Esophagus muscularis mucosa (tissue), 4 donors: ENCODE measurements around the gene ID2. TPM values are rescaled to one million over a fixed set of nuclear protein-coding genes. Genes with fewer than 3 reads are reported as not detected.

Source experiments
- DNase-seq: peaks from one replicate; pipeline ENCODE4 v3.0.0-alpha.2; 2017; ENCODE audit errors: extremely low spot score
- H3K27ac ChIP-seq, 4 donors: fragments of 200-600 bp; sonication (generic); replicated peaks in 1 of 4; 1 replicate in 3 of 4; 2 replicates in 1 of 4; pipeline ENCODE4 v1.5.1; 2016 to 2019; ENCODE audit warnings: mild to moderate bottlenecking in 1 of 4
- H3K27me3 ChIP-seq, 4 donors: fragments of 200-600 bp; sonication (generic); one replicate each; pipeline versions ENCODE4 v1.5.1 to v1.6.0; 2016 to 2019
- H3K36me3 ChIP-seq, 4 donors: fragments of 200-600 bp; sonication (generic); one replicate each; pipeline ENCODE4 v1.5.1; 2016 to 2019
- H3K4me1 ChIP-seq, 4 donors: fragments of 200-600 bp; sonication (generic); one replicate each; pipeline ENCODE4 v1.5.1; 2016 to 2019
- H3K4me3 ChIP-seq, 4 donors: fragments of 200-600 bp; sonication (generic); 1 replicate in 2 of 4; 2 replicates in 2 of 4; pipeline ENCODE4 v1.5.1; 2016 to 2019; ENCODE audit warnings: mild to moderate bottlenecking in 4 of 4, moderate library complexity in 1 of 4
- H3K9me3 ChIP-seq, 4 donors: fragments of 200-600 bp; sonication (generic); 1 replicate in 3 of 4; 2 replicates in 1 of 4; pipeline ENCODE4 v1.5.1; 2016 to 2019
- EP300 ChIP-seq: sonication (generic); formaldehyde crosslinking; IDR thresholded peaks from one replicate; pipeline ENCODE4 v1.6.1; 2017; ENCODE audit warnings: antibody characterized with exemption
- POLR2A ChIP-seq: fragments of 450-650 bp; IDR thresholded peaks from one replicate; pipeline ENCODE4 v1.6.1; 2017; ENCODE audit warnings: antibody characterized with exemption, moderate library complexity, mild to moderate bottlenecking, low read depth
- POLR2AphosphoS5 ChIP-seq, 2 donors: sonication (generic); formaldehyde crosslinking; IDR thresholded peaks; one replicate each; pipeline ENCODE4 v1.6.1; 2017; ENCODE audit warnings: antibody characterized with exemption in 2 of 2
- WGBS: methylation state at CpG from one replicate; pipeline ENCODE4 v1.1.5; 2018; 5-methylcytosine and 5-hydroxymethylcytosine counted together
- intact Hi-C: fragments of 100-400 bp; cut with DNase I; formaldehyde crosslinking; loops from one replicate; pipeline ENCODE4 v1.15.1; 2023
- total RNA-seq, 4 donors: library from RNA; depleted of rRNA; stranded (reverse); fragments of >200 nt; gene quantifications; one replicate each; pipeline versions ENCODE4 v1.1.0 to v1.2.1, GENCODE V29; 2016
- TF ChIP-seq, protein P1 (sequence below), 3 experiments: fragments of 200-600 bp in 2 of 3; fragments of 450-650 bp in 1 of 3; sonication (generic) in 2 of 3; IDR thresholded peaks; one replicate each; pipeline ENCODE4 v1.5.1; 2017 to 2019; ENCODE audit warnings: antibody characterized with exemption in 3 of 3, mild to moderate bottlenecking in 2 of 3, moderate library complexity in 1 of 3

ID2 gene
- total RNA-seq, 4 donors from 2014 or later, result 149 to 254 (median 187) TPM

GRCh38 chr2:8650256-8650655 is 31.6 kb upstream of the ID2 start:
- H3K9me3 ChIP-seq, result no peaks in the 10 kb centered on the region
- 96% methylated on average over 4 of the region's 4 CpGs for WGBS
- no peak for DNase-seq

GRCh38 chr2:8652774-8653426 is 29.0 kb upstream of the ID2 start:
- intact Hi-C loops, result no loop called here
- DNase-seq, result no peak
- no peaks in the 10 kb centered on the region for H3K9me3 ChIP-seq
- H3K27ac ChIP-seq, result no peak overlapping the region
- no peak overlapping the region for H3K4me3 ChIP-seq
- TF ChIP-seq EP300, result no peak
- H3K4me1 ChIP-seq, result no peaks in the 10 kb centered on the region
- 91% methylated on average over 9 of the region's 11 CpGs for WGBS
- H3K36me3 ChIP-seq, result no peaks in the 10 kb centered on the region
- no peaks in the 10 kb centered on the region for H3K27me3 ChIP-seq

More at GRCh38 chr2:8650256-8650655, 31.6 kb upstream of the ID2 start:
- TF ChIP-seq EP300, result no peak
- TF ChIP-seq POLR2A, result no peak
- TF ChIP-seq POLR2AphosphoS5 (IDR thresholded peaks at IDR 0.05), result no peak
- TF ChIP-seq, protein P1, sequence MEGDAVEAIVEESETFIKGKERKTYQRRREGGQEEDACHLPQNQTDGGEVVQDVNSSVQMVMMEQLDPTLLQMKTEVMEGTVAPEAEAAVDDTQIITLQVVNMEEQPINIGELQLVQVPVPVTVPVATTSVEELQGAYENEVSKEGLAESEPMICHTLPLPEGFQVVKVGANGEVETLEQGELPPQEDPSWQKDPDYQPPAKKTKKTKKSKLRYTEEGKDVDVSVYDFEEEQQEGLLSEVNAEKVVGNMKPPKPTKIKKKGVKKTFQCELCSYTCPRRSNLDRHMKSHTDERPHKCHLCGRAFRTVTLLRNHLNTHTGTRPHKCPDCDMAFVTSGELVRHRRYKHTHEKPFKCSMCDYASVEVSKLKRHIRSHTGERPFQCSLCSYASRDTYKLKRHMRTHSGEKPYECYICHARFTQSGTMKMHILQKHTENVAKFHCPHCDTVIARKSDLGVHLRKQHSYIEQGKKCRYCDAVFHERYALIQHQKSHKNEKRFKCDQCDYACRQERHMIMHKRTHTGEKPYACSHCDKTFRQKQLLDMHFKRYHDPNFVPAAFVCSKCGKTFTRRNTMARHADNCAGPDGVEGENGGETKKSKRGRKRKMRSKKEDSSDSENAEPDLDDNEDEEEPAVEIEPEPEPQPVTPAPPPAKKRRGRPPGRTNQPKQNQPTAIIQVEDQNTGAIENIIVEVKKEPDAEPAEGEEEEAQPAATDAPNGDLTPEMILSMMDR (IDR thresholded peaks at IDR 0.05), result no peak
- intact Hi-C loops, result no loop called here
- H3K36me3 ChIP-seq, result no peaks in the 10 kb centered on the region
- no peak overlapping the region for H3K27ac ChIP-seq
- no peaks in the 10 kb centered on the region for H3K27me3 ChIP-seq
- peaks cover 0 to 1% (median 0%) of the 10 kb centered on the region in 4 donors for H3K4me1 ChIP-seq
- no peak overlapping the region for H3K4me3 ChIP-seq

DNA sequence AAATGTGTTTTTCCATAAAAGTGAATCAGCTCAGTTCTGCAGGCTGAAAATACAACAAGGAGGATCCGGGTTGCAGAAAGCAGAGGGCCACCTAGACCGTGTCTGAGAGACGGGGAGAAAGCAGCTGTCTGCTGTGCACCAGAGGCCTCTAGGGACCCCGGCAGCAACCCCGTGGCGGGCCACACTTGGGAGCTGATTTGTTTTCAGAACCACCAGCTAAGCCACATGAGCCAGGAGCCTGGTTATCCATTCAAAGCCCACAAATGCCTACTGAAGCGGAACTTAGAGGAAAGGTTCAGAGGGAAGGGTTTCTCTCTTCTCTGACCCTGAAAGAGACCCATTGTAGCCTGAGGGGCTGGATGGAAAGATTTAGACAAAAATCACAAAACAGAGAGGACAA is 28.4 kb upstream of the ID2 start:
- TF ChIP-seq POLR2AphosphoS5 (IDR thresholded peaks at IDR 0.05), result no peak
- TF ChIP-seq, protein P1 (IDR thresholded peaks at IDR 0.05), result no peak
- TF ChIP-seq POLR2A, result no peak
- no peak for TF ChIP-seq EP300
- DNase-seq, result no peak
- Histone ChIP-seq H3K36me3 (no peaks in the 10 kb centered on the region), H3K4me3 (no peak overlapping the region), H3K4me1 (no peaks in the 10 kb centered on the region), H3K27me3 (no peaks in the 10 kb centered on the region), H3K27ac (no peak overlapping the region), H3K9me3 (no peaks in the 10 kb centered on the region)
- intact Hi-C loops, result no loop called here
- WGBS, result 80% methylated on average over 4 of the region's 7 CpGs

GRCh38 chr2:8654041-8654440 is 27.8 kb upstream of the ID2 start:
- no peaks in the 10 kb centered on the region for H3K36me3 ChIP-seq
- TF ChIP-seq POLR2AphosphoS5 (IDR thresholded peaks at IDR 0.05) (no peak), EP300 (no peak), POLR2A (no peak)
- TF ChIP-seq, protein P1 (IDR thresholded peaks at IDR 0.05), result no peak
- intact Hi-C loops, result no loop called here
- H3K27ac ChIP-seq, result no peak overlapping the region
- no peaks in the 10 kb centered on the region for H3K27me3 ChIP-seq
- H3K9me3 ChIP-seq, result no peaks in the 10 kb centered on the region
- no peaks in the 10 kb centered on the region for H3K4me1 ChIP-seq
- 93% methylated on average over 6 of the region's 6 CpGs for WGBS
- H3K4me3 ChIP-seq, result no peak overlapping the region
- no peak for DNase-seq

DNA sequence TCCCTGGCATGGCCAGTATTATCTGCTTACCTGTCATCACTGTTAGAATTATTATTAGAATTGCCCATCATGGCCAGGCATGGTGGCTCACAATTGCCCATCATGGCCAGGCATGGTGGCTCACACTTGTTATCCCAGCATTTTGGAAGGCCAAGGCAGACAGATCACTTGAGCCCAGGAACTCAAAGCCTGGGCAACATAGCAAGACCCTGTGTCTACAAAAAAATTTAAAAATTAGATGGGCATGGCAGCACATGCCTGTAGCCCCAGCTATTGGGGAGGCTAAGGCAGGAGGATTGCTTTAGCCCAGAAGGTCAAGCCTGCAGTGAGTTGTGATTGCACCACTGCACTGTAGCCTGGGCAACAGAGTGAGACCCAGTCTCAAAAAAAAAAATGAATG is 27.4 kb upstream of the ID2 start:
- H3K4me3 ChIP-seq, result no peak overlapping the region
- H3K36me3 ChIP-seq, result no peaks in the 10 kb centered on the region
- intact Hi-C loops, result no loop called here

More for the DNA sequence above, 27.4 kb upstream of the ID2 start:
- TF ChIP-seq EP300 (no peak), POLR2A (no peak), POLR2AphosphoS5 (IDR thresholded peaks at IDR 0.05) (no peak)
- TF ChIP-seq, protein P1 (IDR thresholded peaks at IDR 0.05), result no peak
- Histone ChIP-seq H3K27me3 (no peaks in the 10 kb centered on the region), H3K27ac (no peak overlapping the region), H3K9me3 (no peaks in the 10 kb centered on the region), H3K4me1 (peaks cover 0 to under 1% (median 0%) of the 10 kb centered on the region in 4 donors)
- no peak for DNase-seq
